Transverse colon (tissue), 4 donors: Measurements from ENCODE around the gene EIF5B. TPM values are rescaled to one million over a fixed set of nuclear protein-coding genes. Genes with fewer than 3 reads are reported as not detected.
"Not testable (repeated sequence)": the region's sequence is repeated elsewhere in the genome, so short reads cannot be mapped to it uniquely, and the experiment has no call there.

Experiments
- DNase-seq: peaks from one replicate; pipeline ENCODE4 v3.0.0-alpha.2; 2019
- H3K27ac ChIP-seq, 4 donors: fragments of 200-600 bp; sonication (generic); 2 replicates each; pipeline ENCODE4 v1.5.1; 2016 to 2018; ENCODE audit warnings: inconsistent platforms in 4 of 4
- H3K27me3 ChIP-seq: fragments of 200-600 bp; sonication (generic); 2 replicates; pipeline ENCODE4 v1.5.1; 2017; ENCODE audit warnings: inconsistent platforms
- H3K36me3 ChIP-seq, 4 donors: fragments of 200-600 bp; sonication (generic); 2 replicates each; pipeline ENCODE4 v1.5.1; 2017 to 2019; ENCODE audit warnings: inconsistent platforms in 4 of 4
- H3K4me1 ChIP-seq, 4 donors: fragments of 200-600 bp; sonication (generic); 2 replicates each; pipeline ENCODE4 v1.5.1; 2017 to 2020; ENCODE audit warnings: inconsistent platforms in 4 of 4
- H3K4me3 ChIP-seq, 4 donors: fragments of 200-600 bp; sonication (generic); 1 replicate in 1 of 4; 2 replicates in 3 of 4; pipeline versions ENCODE4 v1.5.1 to v1.6.1; 2017 to 2019; ENCODE audit warnings: inconsistent platforms in 4 of 4
- H3K9me3 ChIP-seq, 2 donors: fragments of 200-600 bp; sonication (generic); 2 replicates each; pipeline ENCODE4 v1.5.1; 2017 to 2019; ENCODE audit warnings: inconsistent platforms in 2 of 2
- EP300 ChIP-seq: sonication (generic); formaldehyde crosslinking; IDR thresholded peaks from one replicate; pipeline ENCODE4 v1.6.1; 2017; ENCODE audit warnings: antibody characterized with exemption, low read depth
- POLR2A ChIP-seq: fragments of 450-650 bp; IDR thresholded peaks from one replicate; pipeline ENCODE4 v1.6.1; 2016; ENCODE audit warnings: antibody characterized with exemption, mild to moderate bottlenecking, moderate library complexity
- POLR2AphosphoS5 ChIP-seq, 3 donors: sonication (generic); formaldehyde crosslinking; IDR thresholded peaks; one replicate each; pipeline ENCODE4 v1.6.1; 2016; ENCODE audit warnings: antibody characterized with exemption in 3 of 3
- WGBS, 2 donors: methylation state at CpG; one replicate each; pipeline ENCODE4 v1.1.5; 2018; ENCODE audit warnings: low coverage in 1 of 2; 5-methylcytosine and 5-hydroxymethylcytosine counted together
- in situ Hi-C, 4 donors: fragments of 200-750 bp; cut with MboI; loops; one replicate each; pipeline versions ENCODE4 v1.15.0 to v1.15.1; 2017; ENCODE audit warnings: low sequenced_read_pairs in 3 of 4, low pct_ligation_motif_present in 1 of 4, low pct_unique_long_range_greater_than_20kb in 1 of 4
- intact Hi-C: fragments of 100-400 bp; cut with DNase I; formaldehyde crosslinking; loops from one replicate; pipeline ENCODE4 v1.15.1; 2023; ENCODE audit warnings: low total_unique reads
- total RNA-seq, 4 donors: library from RNA; depleted of rRNA; stranded (reverse); fragments of >200 nt; gene quantifications; one replicate each; pipeline ENCODE4 v1.1.0, GENCODE V29; 2016
- TF ChIP-seq, protein P1 (sequence below), 5 experiments: fragments of 200-600 bp in 3 of 5; fragments of 450-650 bp in 2 of 5; sonication (generic) in 3 of 5; IDR thresholded peaks; 1 replicate in 2 of 5; 2 replicates in 3 of 5; pipeline ENCODE4 v1.5.1; 2016 to 2017; ENCODE audit warnings: antibody characterized with exemption in 5 of 5, inconsistent platforms in 3 of 5, mild to moderate bottlenecking in 2 of 5, moderate library complexity in 1 of 5

EIF5B gene, protein sequence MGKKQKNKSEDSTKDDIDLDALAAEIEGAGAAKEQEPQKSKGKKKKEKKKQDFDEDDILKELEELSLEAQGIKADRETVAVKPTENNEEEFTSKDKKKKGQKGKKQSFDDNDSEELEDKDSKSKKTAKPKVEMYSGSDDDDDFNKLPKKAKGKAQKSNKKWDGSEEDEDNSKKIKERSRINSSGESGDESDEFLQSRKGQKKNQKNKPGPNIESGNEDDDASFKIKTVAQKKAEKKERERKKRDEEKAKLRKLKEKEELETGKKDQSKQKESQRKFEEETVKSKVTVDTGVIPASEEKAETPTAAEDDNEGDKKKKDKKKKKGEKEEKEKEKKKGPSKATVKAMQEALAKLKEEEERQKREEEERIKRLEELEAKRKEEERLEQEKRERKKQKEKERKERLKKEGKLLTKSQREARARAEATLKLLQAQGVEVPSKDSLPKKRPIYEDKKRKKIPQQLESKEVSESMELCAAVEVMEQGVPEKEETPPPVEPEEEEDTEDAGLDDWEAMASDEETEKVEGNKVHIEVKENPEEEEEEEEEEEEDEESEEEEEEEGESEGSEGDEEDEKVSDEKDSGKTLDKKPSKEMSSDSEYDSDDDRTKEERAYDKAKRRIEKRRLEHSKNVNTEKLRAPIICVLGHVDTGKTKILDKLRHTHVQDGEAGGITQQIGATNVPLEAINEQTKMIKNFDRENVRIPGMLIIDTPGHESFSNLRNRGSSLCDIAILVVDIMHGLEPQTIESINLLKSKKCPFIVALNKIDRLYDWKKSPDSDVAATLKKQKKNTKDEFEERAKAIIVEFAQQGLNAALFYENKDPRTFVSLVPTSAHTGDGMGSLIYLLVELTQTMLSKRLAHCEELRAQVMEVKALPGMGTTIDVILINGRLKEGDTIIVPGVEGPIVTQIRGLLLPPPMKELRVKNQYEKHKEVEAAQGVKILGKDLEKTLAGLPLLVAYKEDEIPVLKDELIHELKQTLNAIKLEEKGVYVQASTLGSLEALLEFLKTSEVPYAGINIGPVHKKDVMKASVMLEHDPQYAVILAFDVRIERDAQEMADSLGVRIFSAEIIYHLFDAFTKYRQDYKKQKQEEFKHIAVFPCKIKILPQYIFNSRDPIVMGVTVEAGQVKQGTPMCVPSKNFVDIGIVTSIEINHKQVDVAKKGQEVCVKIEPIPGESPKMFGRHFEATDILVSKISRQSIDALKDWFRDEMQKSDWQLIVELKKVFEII
- 10 to 100 TPM; 13.1 to 32.6 (median 20.6) TPM for total RNA-seq

DNA sequence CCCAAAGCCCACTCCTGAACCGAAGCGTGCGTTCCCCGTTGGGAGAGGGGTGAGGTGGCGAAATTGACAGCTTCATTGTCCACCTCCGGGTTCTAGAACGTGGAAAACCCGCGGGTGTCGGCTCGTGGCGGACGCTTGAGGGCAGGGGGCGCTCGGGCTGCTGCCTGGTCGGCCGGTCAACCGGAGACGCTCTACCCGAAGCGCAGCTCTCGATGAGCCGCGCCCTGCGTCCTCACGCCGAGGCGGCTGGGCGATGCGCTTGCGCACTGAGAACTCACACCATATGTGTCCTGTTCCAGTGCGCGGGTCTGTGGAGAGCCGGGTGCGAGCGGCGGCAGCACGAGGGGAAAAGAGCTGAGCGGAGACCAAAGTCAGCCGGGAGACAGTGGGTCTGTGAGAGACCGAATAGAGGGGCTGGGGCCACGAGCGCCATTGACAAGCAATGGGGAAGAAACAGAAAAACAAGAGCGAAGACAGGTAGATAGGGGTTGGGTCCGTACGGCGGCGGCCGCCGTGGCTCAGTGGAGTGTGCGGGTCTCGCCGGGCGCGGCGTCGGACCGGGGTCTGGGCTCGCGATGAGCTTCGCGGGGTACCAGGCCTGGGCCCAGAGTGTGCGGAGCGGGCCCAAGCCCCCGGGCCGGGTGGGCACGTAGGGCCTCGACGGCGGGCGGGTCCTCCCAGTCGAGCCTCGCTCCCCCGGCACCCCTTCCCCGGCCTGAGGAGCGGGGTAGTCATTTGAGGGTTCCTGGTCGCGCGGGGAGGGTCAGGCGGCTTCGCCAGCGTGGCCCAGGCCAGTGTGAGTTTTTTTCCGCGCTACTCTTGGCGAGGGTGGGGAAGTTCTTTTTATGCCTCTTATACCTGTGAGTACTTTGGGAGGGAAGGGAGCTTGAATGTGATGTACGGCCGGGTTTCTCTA lies at the start of gene EIF5B:
Gene EIF5B, plus strand, starts transcription at position 277 of the 916 bp plus-strand sequence. Its CDS starts 166 bp downstream, at position 443.
- no peaks in the 10 kb centered on the region for H3K27me3 ChIP-seq
- intact Hi-C loops = loop anchor here (2.0 kb wide), 1 partner anchor 153 kb away; the partner anchor contains the start of gene REV1
- 0 to 1% methylated on average over 9 to 71 of the region's 87 CpGs for WGBS, 2 donors
- H3K4me1 ChIP-seq = peaks cover 16 to 47% (median 30%) of the 10 kb centered on the region in 4 donors
- no peaks in the 10 kb centered on the region for H3K9me3 ChIP-seq
- in situ Hi-C loops = loop anchor here in 3 of 4 donors (10.0 to 25.0 kb wide), 4 partner anchors 150 to 925 kb away; partner anchors contain the start of genes MITD1 (in 3 of the 3), MRPL30 (in 3 of the 3) and REV1 (in 2 of the 3)
- DNase-seq = peak; percentile 97
- H3K36me3 ChIP-seq = no peaks in the 10 kb centered on the region
- peak within 1 kb of the TSS; percentile 91 to 98 (median 93) for H3K4me3 ChIP-seq
- TF ChIP-seq POLR2AphosphoS5 (IDR thresholded peaks at IDR 0.05) (peak; percentile 86 to 93 (median 88)), POLR2A (peak; percentile 74), EP300 (no peak)
- TF ChIP-seq, protein P1, sequence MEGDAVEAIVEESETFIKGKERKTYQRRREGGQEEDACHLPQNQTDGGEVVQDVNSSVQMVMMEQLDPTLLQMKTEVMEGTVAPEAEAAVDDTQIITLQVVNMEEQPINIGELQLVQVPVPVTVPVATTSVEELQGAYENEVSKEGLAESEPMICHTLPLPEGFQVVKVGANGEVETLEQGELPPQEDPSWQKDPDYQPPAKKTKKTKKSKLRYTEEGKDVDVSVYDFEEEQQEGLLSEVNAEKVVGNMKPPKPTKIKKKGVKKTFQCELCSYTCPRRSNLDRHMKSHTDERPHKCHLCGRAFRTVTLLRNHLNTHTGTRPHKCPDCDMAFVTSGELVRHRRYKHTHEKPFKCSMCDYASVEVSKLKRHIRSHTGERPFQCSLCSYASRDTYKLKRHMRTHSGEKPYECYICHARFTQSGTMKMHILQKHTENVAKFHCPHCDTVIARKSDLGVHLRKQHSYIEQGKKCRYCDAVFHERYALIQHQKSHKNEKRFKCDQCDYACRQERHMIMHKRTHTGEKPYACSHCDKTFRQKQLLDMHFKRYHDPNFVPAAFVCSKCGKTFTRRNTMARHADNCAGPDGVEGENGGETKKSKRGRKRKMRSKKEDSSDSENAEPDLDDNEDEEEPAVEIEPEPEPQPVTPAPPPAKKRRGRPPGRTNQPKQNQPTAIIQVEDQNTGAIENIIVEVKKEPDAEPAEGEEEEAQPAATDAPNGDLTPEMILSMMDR (IDR thresholded peaks at IDR 0.05) = peak in 4 of 5 experiments; percentile 42 to 58 (median 54)
- H3K27ac ChIP-seq = peak within 1 kb of the TSS; percentile 93 to 97 (median 94)

DNA sequence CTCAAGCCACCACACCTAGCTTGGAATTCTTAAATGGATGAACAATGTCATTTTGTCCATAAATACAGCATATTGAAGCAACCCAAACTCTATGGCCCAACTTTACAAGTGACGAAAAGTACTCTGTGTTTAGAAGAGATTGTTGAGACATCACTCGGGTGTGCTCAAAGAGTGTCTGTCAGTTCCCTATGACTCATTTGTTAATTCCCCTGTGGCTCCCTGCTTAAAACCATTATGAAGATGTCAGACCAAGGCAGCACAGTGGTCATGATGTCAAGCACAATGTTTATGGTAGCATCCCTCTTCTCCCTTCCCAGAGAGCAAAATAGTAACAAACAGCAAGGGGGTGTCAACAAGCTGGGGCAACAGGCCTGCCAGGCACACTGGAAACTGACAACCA lies 39.2 kb upstream of the EIF5B start:
- Histone ChIP-seq H3K27me3 (no peaks in the 10 kb centered on the region), H3K4me1 (no peaks in the 10 kb centered on the region), H3K9me3 (no peaks in the 10 kb centered on the region), H3K4me3 (no peak overlapping the region), H3K36me3 (no peaks in the 10 kb centered on the region), H3K27ac (no peak overlapping the region)
- in situ Hi-C loops = no loop called here
- intact Hi-C loops = no loop called here
- WGBS, 2 donors = 39 to 89% methylated on average over 2 of the region's 2 CpGs
- TF ChIP-seq POLR2AphosphoS5 (IDR thresholded peaks at IDR 0.05) (no peak), POLR2A (no peak), EP300 (no peak)
- TF ChIP-seq, protein P1 (IDR thresholded peaks at IDR 0.05) = no peak
- no peak for DNase-seq

GRCh38 chr2:99299580-99299979 lies 37.6 kb upstream of the EIF5B start:
- Histone ChIP-seq H3K4me1 (no peaks in the 10 kb centered on the region), H3K9me3 (no peaks in the 10 kb centered on the region), H3K36me3 (no peaks in the 10 kb centered on the region), H3K4me3 (no peak overlapping the region), H3K27me3 (no peaks in the 10 kb centered on the region), H3K27ac (no peak overlapping the region)
- TF ChIP-seq, protein P1 (IDR thresholded peaks at IDR 0.05) = no peak
- no peak for TF ChIP-seq EP300
- TF ChIP-seq POLR2AphosphoS5 (IDR thresholded peaks at IDR 0.05) = no peak
- TF ChIP-seq POLR2A = no peak
- in situ Hi-C loops (no loop called here), intact Hi-C loops (no loop called here)
- WGBS, 2 donors = 95 to 96% methylated on average over 7 of the region's 7 CpGs
- DNase-seq = no peak

GRCh38 chr2:99301097-99301496 lies 36.1 kb upstream of the EIF5B start, which contains the start of gene LYG1:
Gene LYG1, minus strand, starts transcription at chr2:99301197. Its CDS starts 5,527 bp downstream, at chr2:99295670.
- intact Hi-C loops, H3K36me3 ChIP-seq, H3K4me3 ChIP-seq, H3K4me1 ChIP-seq, H3K27ac ChIP-seq, in situ Hi-C loops, DNase-seq, H3K9me3 ChIP-seq, H3K27me3 ChIP-seq: not testable (repeated sequence)
- 77 to 87% methylated on average over 2 of the region's 2 CpGs for WGBS, 2 donors
